T-helper 1 cell treated with Interleukin-12 subunit alpha and Interleukin-12 subunit beta and Interleukin-4 antibody, amounts not matched to agents 30 μg/mL and 1 μg/mL, for 36 hours (primary cell): ENCODE results near the gene JAZF1.

ENCODE experiments used
- H3K27ac Mint-ChIP-seq: one replicate; pipeline ENCODE4 v1.8.0; 2021; ENCODE audit warnings: mild to moderate bottlenecking, mixed read lengths
- H3K27me3 Mint-ChIP-seq: one replicate; pipeline ENCODE4 v1.8.0; 2021; ENCODE audit warnings: low read depth, mixed read lengths
- H3K36me3 Mint-ChIP-seq: one replicate; pipeline ENCODE4 v1.8.0; 2021; ENCODE audit warnings: low read depth, mixed read lengths
- H3K4me1 Mint-ChIP-seq: one replicate; pipeline ENCODE4 v1.8.0; 2021; ENCODE audit warnings: low read depth, mixed read lengths
- H3K4me3 Mint-ChIP-seq: one replicate; pipeline ENCODE4 v1.8.0; 2021; ENCODE audit warnings: mild to moderate bottlenecking, moderate library complexity, mixed read lengths
- H3K9me3 Mint-ChIP-seq: one replicate; pipeline ENCODE4 v1.8.0; 2021; ENCODE audit warnings: mixed read lengths

Gene JAZF1

DNA sequence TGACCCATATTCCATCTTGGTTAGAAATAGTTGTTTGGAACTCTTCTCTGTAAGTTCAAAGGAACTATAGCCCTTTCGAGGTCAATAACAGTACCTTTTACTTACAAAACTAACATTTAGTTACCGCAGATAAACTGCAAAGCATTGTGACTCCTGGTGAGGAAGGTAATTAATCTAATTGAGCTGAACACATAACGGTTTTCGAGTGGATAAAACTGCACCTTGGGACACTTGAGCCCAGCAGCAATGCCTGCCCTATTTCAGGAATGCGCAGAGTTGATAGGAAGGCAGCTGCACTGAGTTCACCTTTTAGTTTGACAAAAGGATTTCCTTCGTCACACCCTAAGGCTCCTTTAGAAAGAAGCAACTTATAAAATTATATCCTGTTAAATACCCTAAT lies 75.4 kb downstream of the JAZF1 start:
- no peak overlapping the region for H3K4me3 Mint-ChIP-seq
- H3K36me3 Mint-ChIP-seq: no peaks in the 10 kb centered on the region
- no peaks in the 10 kb centered on the region for H3K4me1 Mint-ChIP-seq
- no peaks in the 10 kb centered on the region for H3K27me3 Mint-ChIP-seq
- H3K9me3 Mint-ChIP-seq: no peaks in the 10 kb centered on the region
- no peak overlapping the region for H3K27ac Mint-ChIP-seq

DNA sequence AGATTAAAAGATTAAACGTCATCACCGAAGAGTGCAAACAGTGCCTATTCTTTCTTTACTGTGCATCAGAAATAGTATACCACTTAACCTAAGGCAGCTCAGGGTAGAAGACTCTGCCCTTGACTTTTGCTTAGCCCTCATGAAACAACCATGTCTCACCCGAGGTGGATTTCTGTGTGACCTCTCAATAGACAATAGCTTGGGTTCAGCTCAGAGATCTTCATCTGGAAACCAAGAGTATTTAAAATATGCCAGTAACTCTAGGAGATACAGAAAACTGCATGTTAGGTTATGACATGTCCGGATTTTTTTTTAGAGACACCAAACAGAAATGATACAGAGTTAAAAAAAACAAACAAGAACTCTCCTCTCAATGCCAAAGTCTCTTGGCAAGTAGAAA lies 75.8 kb downstream of the JAZF1 start:
- Mint-ChIP-seq H3K4me3 (no peak overlapping the region), H3K36me3 (no peaks in the 10 kb centered on the region), H3K4me1 (no peaks in the 10 kb centered on the region), H3K9me3 (no peaks in the 10 kb centered on the region), H3K27ac (no peak overlapping the region), H3K27me3 (no peaks in the 10 kb centered on the region)

DNA sequence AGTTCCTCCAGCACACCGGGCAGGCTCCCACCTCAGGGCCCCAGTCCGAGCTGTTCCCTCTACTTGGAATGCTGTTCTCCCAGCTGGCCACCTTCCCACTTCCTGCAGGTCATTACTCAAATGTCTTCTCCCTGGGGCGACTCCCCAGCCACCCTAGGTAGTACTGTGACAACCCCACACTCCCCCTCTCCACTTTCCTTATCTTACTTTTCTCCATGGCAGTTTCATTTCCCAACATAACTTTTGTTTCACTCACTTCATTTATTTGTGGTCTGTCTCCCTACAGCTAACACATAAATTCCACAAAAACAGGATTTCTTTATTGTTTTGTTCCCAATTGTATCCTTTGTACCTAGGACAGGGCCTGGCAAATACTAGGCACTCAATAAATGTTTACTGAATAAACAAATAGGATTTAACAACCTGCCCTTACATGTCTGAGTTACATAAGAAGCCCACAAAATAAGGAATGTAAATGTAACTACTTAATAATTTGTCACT lies 76.5 kb downstream of the JAZF1 start:
- H3K9me3 Mint-ChIP-seq: no peaks in the 10 kb centered on the region
- H3K36me3 Mint-ChIP-seq: no peaks in the 10 kb centered on the region
- no peaks in the 10 kb centered on the region for H3K27me3 Mint-ChIP-seq
- no peak overlapping the region for H3K4me3 Mint-ChIP-seq
- no peaks in the 10 kb centered on the region for H3K4me1 Mint-ChIP-seq
- no peak overlapping the region for H3K27ac Mint-ChIP-seq

DNA sequence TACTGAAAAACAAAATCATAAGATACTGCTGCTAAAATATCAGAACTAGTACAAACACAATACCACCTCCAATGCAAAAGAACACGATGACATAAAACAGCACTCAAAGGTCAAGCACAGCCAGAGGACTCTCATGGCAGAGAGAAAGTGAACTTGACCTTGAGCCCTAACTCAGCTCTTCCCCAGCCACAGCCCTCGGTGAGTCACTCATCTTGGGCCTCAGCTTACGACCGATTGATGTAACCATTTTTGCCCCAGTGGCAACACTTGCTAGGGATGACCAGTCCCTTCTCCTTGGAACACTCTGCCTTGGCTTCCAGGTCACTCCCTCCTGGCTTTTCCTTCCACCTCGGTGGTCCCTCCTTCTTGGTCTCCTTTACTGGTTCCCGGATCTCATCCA lies 77.8 kb downstream of the JAZF1 start:
- H3K27me3 Mint-ChIP-seq: no peaks in the 10 kb centered on the region
- no peaks in the 10 kb centered on the region for H3K36me3 Mint-ChIP-seq
- no peaks in the 10 kb centered on the region for H3K4me1 Mint-ChIP-seq
- H3K4me3 Mint-ChIP-seq: no peak overlapping the region
- no peaks in the 10 kb centered on the region for H3K9me3 Mint-ChIP-seq
- no peak overlapping the region for H3K27ac Mint-ChIP-seq

DNA sequence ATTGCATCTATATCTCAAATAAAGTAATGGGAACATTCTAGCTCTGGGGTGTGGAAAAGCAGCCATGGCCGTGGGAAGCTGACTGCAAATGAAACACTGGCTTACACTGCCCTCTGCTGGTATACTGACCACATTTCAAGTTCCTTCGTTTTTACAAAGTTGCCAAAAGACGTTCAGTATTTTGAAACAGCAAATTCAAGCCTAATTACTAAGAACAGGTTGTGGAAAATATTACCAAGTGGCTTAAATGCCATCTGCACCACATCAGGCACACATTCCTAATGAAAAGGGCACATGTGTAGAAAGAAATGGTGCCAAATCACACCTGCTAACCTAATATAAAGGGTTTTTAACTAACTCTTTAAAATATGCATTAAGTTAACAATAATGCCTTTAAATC lies 83.9 kb downstream of the JAZF1 start:
- Mint-ChIP-seq H3K36me3 (no peaks in the 10 kb centered on the region), H3K9me3 (no peaks in the 10 kb centered on the region), H3K4me1 (no peaks in the 10 kb centered on the region), H3K27ac (no peak overlapping the region), H3K27me3 (no peaks in the 10 kb centered on the region), H3K4me3 (no peak overlapping the region)

DNA sequence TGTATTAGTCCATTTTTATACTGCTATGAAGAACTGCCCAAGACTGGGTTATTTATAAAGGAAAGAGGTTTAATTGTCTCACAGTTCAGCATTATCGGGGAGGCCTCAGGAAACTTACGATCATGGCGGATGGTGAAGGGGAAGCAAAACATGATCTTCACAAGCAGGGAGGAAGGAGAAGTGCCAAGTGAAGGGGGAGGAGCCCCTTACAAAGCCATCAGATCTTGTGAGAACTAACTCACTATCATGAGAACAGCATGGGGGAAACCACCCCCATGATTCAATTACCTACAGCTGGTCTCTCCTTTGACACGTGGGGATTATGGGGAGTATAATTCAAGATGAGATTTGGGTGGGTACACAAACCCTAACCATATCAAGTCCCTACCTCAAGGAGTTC lies 85.4 kb downstream of the JAZF1 start:
- no peaks in the 10 kb centered on the region for H3K4me1 Mint-ChIP-seq
- H3K36me3 Mint-ChIP-seq: no peaks in the 10 kb centered on the region
- H3K27ac Mint-ChIP-seq: no peak overlapping the region
- no peaks in the 10 kb centered on the region for H3K9me3 Mint-ChIP-seq
- no peaks in the 10 kb centered on the region for H3K27me3 Mint-ChIP-seq
- H3K4me3 Mint-ChIP-seq: no peak overlapping the region

DNA sequence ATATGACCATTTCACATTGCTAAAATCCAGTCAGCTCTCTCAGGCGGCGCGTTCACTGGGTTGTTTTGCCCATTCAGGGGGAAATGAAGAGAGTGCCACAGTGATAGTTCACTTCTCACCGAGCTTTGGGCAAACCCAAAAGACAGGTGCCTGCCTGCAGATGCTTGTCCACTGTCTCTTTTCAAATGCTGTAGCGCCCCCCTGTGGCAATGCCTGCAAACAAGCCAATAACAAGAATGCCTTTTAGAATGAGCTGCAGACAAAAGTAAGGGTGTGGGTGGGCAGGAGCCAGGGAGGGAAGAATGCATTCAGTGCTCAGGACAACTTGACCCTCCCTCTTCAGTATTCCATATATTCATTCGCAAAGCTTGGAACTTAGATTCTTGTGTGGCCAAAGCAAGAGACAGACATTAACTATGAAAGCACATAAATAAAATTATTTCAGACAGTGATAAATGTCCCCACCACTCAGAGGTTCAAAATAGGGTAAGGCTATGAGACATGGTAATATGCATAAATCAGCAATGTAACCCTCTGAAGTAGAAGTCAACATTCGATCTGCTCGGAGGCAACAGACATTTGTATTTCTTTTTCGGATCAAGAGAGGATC lies 86.9 kb downstream of the JAZF1 start:
- H3K27ac Mint-ChIP-seq: no peak overlapping the region
- no peaks in the 10 kb centered on the region for H3K36me3 Mint-ChIP-seq
- H3K9me3 Mint-ChIP-seq: no peaks in the 10 kb centered on the region
- no peaks in the 10 kb centered on the region for H3K27me3 Mint-ChIP-seq
- H3K4me3 Mint-ChIP-seq: no peak overlapping the region
- no peaks in the 10 kb centered on the region for H3K4me1 Mint-ChIP-seq

DNA sequence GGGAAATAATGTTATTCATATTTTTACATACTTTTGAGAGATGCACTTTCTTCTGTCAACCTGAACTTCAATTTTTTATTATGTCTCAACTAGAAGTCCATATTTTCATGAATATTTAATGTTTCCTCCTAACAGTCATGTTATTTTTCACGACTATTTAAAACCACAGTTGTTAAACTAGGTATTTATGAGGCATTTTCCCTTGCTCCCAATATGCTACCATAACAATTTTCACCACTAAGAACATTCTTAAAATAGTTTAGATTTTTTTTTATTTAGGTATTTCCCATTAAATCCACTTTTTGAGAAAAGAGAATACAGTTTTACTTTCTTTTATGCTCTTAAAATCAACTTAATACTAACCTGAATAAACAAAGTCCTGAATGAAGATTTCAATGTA lies 89.4 kb downstream of the JAZF1 start:
- no peak overlapping the region for H3K4me3 Mint-ChIP-seq
- H3K27me3 Mint-ChIP-seq: no peaks in the 10 kb centered on the region
- H3K36me3 Mint-ChIP-seq: no peaks in the 10 kb centered on the region
- no peaks in the 10 kb centered on the region for H3K4me1 Mint-ChIP-seq
- H3K9me3 Mint-ChIP-seq: no peaks in the 10 kb centered on the region
- no peak overlapping the region for H3K27ac Mint-ChIP-seq

DNA sequence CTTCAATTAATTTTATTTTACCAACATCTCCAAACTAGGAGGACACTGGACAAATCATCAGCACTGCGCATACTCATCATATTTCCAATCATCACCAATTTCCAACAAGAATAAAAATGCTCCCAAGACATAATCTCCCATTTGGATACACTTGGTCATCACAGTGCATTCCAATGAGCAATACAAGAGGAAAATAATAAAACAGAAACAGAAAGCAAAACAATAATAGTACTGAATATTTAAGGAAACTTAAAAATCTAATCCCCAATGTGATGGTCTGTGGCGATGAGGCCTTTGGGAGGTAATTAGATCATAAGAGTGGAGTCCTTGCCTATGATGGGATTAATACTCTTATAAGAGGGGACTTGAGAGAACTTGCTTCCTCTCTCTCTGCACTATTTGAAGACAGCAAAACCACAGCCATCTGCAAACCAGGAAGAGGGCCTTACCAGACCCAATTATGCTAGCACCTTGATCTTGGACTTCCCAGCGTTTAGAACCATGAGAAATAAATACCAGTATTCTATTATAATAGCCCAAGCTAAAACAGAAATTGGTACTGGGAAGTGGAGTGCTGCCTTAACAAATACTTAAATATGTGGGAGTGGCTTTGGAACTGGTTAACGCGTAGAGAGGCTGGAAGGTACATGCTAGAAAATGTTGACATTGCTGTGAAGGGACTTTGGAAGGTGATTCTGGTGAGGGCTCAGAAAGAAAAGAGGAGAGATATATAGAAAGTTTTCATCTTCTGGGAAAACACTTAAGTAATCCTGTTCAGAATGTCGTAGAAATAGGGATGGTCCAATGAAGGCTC lies 91.5 kb downstream of the JAZF1 start:
- Mint-ChIP-seq H3K4me3 (no peak overlapping the region), H3K27me3 (no peaks in the 10 kb centered on the region), H3K4me1 (no peaks in the 10 kb centered on the region), H3K27ac (no peak overlapping the region), H3K9me3 (no peaks in the 10 kb centered on the region), H3K36me3 (no peaks in the 10 kb centered on the region)

DNA sequence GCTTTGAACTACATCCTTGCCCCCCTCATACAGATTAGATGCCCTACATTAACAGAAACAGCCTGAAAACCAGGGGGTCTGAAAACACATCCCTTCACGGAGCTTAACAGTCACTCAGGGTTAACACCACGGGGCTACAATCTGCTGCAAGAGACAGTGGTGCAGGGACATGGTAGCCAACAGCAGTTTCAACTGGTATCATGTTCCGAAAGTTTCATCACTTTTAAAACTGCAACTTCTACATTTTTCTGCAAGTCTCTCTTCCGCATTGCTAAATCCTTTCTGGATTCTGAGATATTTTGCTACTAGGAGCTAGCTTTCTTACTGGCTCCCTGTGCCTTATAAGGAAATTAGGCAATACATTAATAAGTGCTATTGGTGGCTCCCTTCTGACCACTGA lies 92.6 kb downstream of the JAZF1 start:
- H3K9me3 Mint-ChIP-seq: no peaks in the 10 kb centered on the region
- H3K36me3 Mint-ChIP-seq: no peaks in the 10 kb centered on the region
- H3K4me3 Mint-ChIP-seq: no peak overlapping the region
- H3K27ac Mint-ChIP-seq: no peak overlapping the region
- no peaks in the 10 kb centered on the region for H3K4me1 Mint-ChIP-seq
- no peaks in the 10 kb centered on the region for H3K27me3 Mint-ChIP-seq

DNA sequence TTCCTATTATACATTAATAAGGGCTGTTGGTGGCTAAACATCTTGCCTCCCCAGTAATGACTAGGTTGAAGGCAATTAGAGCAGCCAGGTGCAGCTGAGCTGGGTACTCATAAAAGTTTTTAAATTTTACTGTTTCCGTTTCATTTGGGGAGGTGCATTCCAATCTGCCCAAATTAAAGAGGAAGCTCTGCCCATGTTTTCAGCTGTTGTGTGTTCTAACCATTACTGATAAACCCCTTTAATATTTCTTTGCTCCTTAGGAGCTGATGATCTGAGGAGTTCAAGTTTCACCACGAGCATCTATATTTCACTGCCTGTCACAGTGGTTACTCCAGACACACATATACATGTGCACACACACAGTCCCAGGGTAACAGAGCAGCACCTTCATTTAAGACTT lies 94.4 kb downstream of the JAZF1 start:
- no peaks in the 10 kb centered on the region for H3K36me3 Mint-ChIP-seq
- no peaks in the 10 kb centered on the region for H3K27me3 Mint-ChIP-seq
- H3K9me3 Mint-ChIP-seq: no peaks in the 10 kb centered on the region
- H3K27ac Mint-ChIP-seq: no peak overlapping the region
- H3K4me3 Mint-ChIP-seq: no peak overlapping the region
- H3K4me1 Mint-ChIP-seq: no peaks in the 10 kb centered on the region

DNA sequence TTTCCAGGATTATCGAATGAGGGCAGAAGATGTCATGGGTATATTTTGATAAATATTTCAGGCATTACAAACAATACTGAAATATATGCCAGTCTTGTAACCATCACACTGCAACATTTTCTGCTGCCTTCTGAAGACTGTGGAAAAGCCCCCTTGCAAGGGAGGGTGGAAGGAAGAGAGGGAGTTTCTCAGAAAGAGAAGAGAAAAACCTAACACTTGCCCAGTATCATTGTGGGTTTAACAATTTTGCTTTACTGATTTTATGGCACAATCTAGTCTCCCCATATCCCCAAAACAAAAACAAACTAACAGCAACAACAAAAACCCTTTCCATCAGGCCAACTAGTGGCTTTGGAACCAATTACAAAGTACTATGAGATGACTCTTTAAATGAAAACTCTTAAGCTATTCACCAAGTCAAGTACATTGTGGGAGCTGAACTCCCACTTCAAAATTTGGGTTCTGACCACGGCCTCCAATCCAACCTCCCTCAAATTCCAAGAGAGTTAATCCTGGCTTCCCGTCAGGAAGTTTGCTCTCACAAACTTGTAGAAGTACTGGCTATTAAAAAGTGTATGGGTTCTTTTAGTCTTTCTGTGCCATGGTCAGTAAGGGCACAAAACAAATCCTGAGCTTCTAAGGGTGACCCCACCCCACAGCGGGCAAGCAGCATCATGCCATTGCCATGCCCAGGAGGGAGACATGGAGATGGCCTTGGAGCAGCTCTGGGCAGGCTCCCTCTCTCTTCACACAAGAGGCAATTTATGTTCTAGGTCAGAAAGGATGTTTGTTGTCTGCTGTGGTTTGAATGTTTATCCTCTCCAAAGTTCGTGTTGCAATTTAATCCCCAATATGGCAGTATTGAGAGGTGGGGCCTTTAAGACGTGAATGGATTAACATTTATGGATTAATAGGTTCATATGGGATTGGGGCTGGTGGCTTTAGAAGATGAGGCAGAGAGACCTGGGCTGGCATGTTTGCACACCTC lies 96.3 kb downstream of the JAZF1 start:
- Mint-ChIP-seq H3K4me1 (no peaks in the 10 kb centered on the region), H3K27ac (no peak overlapping the region), H3K27me3 (no peaks in the 10 kb centered on the region), H3K9me3 (no peaks in the 10 kb centered on the region), H3K4me3 (no peak overlapping the region), H3K36me3 (no peaks in the 10 kb centered on the region)

DNA sequence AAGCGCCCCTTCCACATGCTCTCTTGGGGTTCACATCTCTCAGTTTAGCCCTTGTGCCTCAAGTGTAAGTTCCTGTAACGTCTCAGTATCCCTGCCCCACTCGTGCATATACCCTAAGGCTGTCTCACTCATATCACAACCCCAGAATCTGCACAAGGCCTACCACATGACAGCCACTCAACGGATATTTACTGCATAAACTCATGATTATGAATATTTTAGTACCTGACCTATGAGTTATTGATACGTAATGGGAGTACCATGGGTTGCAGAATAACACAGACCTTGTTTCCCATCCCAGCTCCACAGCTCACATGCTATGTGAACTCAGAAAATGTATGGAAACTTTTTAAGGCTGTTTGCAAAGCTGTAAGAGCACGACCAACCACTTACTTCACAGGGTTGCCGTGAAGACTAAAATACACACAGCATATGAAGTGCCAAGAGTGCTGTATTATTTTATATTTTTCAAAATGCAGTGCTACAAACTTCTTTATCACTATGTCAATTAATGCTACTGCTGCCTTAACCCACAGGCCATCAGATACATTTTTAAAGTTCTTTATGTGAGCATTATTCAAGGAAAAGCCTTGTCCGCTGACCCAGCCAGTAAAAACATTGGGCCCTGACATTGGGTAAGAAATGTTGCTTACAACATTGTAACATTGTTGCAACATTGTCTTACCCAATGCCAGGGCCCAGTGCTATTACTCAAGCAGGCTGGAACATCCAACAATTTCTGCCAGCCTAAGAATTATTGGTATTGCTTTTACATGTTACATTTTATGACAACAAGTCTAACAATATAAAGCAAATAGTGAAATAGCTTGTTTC lies 97.2 kb downstream of the JAZF1 start:
- H3K4me1 Mint-ChIP-seq: no peaks in the 10 kb centered on the region
- H3K27ac Mint-ChIP-seq: no peak overlapping the region
- no peaks in the 10 kb centered on the region for H3K36me3 Mint-ChIP-seq
- H3K27me3 Mint-ChIP-seq: no peaks in the 10 kb centered on the region
- no peaks in the 10 kb centered on the region for H3K9me3 Mint-ChIP-seq
- no peak overlapping the region for H3K4me3 Mint-ChIP-seq

DNA sequence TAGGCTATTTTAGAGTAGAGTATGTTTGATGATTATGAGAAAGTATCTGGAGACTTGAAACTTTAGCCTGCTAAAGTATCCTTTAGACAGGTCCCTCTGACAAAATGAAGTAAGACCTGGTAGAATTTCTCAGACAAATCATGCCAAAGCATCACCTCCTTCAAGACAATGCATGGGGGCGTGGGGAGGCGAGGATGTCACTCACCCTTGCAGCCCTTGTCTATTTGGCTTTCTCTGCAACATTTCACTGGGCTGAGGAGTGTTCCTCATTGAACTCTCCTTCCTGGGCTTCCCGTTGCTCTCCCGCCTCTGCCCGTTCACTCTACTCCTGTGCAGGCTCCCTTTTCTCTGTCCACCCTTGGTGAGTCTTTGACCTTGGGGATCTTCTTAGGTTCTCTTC lies 98.5 kb downstream of the JAZF1 start:
- Mint-ChIP-seq H3K36me3 (no peaks in the 10 kb centered on the region), H3K9me3 (no peaks in the 10 kb centered on the region), H3K4me3 (no peak overlapping the region), H3K4me1 (no peaks in the 10 kb centered on the region), H3K27ac (no peak overlapping the region), H3K27me3 (no peaks in the 10 kb centered on the region)
